Stomach (tissue), 4 donors: Measurements from ENCODE around the gene ABLIM3.

Experiments used
- POLR2AphosphoS5 ChIP-seq, 3 donors: sonication (generic); formaldehyde crosslinking; IDR thresholded peaks; one replicate each; pipeline ENCODE4 v1.6.1; 2016; ENCODE audit warnings: antibody characterized with exemption in 3 of 3
- TF ChIP-seq, protein P1 (sequence below), 7 experiments: fragments of 450-650 bp in 4 of 7; fragments of 200-600 bp in 3 of 7; sonication (generic) in 3 of 7; IDR thresholded peaks; one replicate each; pipeline ENCODE4 v1.5.1; 2016 to 2019; ENCODE audit warnings: antibody characterized with exemption in 7 of 7, control low read depth in 2 of 7, mild to moderate bottlenecking in 1 of 7

DNA sequence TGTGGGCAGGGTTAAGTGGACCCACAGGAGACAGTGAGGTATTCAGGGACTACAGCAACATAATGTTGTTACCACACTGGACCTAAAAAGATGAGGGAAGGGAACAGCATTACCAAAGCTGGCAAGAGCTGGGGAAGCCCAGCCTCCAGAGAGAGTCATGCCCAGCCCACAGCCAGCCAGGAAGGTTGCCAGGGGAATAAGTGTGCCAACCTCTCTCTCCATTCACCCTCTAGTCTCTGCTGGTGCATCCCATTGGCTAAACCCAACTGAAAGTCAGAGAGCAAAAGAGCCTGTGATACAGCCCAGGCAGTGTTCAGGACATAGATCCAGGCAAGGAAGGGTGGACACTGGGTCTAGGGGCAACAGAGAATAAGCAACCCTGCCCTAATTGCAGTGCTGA, 94.5 kb downstream of the ABLIM3 start:
- TF ChIP-seq, protein P1, sequence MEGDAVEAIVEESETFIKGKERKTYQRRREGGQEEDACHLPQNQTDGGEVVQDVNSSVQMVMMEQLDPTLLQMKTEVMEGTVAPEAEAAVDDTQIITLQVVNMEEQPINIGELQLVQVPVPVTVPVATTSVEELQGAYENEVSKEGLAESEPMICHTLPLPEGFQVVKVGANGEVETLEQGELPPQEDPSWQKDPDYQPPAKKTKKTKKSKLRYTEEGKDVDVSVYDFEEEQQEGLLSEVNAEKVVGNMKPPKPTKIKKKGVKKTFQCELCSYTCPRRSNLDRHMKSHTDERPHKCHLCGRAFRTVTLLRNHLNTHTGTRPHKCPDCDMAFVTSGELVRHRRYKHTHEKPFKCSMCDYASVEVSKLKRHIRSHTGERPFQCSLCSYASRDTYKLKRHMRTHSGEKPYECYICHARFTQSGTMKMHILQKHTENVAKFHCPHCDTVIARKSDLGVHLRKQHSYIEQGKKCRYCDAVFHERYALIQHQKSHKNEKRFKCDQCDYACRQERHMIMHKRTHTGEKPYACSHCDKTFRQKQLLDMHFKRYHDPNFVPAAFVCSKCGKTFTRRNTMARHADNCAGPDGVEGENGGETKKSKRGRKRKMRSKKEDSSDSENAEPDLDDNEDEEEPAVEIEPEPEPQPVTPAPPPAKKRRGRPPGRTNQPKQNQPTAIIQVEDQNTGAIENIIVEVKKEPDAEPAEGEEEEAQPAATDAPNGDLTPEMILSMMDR (IDR thresholded peaks at IDR 0.05): no peak
- TF ChIP-seq POLR2AphosphoS5 (IDR thresholded peaks at IDR 0.05): no peak
